ENCODE measurements around the gene NDUFA3. TPM values are rescaled to one million over a fixed set of nuclear protein-coding genes. Genes with fewer than 3 reads are reported as not detected.

The NDUFA3 gene
- 100 to 1,000 TPM in 1 of 4 donors, 10 to 100 TPM in 3; 40.6 to 156 (median 45.7) TPM for total RNA-seq

- peak; percentile 96 to 99 (median 97) for DNase-seq
- H3K4me1 ChIP-seq, result peaks cover 0 to 17% (median 7%) of the 10 kb centered on the region in 4 donors
- H3K9me3 ChIP-seq, result no peaks in the 10 kb centered on the region
- H3K27me3 ChIP-seq, result no peaks in the 10 kb centered on the region
- TF ChIP-seq CTCF (IDR thresholded peaks at IDR 0.05) (no peak), POLR2A (IDR thresholded peaks at IDR 0.05) (peak; percentile 73 to 75)
- H3K27ac ChIP-seq, result peak within 1 kb of the TSS; percentile 56 to 81 (median 66)
- peaks cover 0 to 24% (median 0%) of the 10 kb centered on the region in 3 donors for H3K36me3 ChIP-seq
- H3K4me3 ChIP-seq, result peak within 1 kb of the TSS; percentile 63 to 92 (median 83)
Measured at GRCh38 chr19:54102421-54103169, at the start of gene NDUFA3. Gene NDUFA3 (plus strand): TSS chr19:54102855. CDS start chr19:54102879, 24 bp downstream.

- Histone ChIP-seq H3K36me3 (no peaks in the 10 kb centered on the region), H3K27ac (no peak overlapping the region), H3K4me1 (no peaks in the 10 kb centered on the region), H3K9me3 (no peaks in the 10 kb centered on the region), H3K4me3 (no peak overlapping the region), H3K27me3 (no peaks in the 10 kb centered on the region)
- TF ChIP-seq POLR2A (IDR thresholded peaks at IDR 0.05) (no peak), CTCF (IDR thresholded peaks at IDR 0.05) (no peak)
- no peak for DNase-seq
Measured at GRCh38 chr19:54062643-54063042, 40.0 kb upstream of the NDUFA3 start.

GRCh38 chr19:54063350-54064116 is 39.1 kb upstream of the NDUFA3 start, which contains the start of gene VSTM1:
Gene VSTM1 (minus strand): TSS chr19:54063897. CDS start chr19:54063777, 120 bp downstream.
- H3K9me3 ChIP-seq, result no peaks in the 10 kb centered on the region
- no peak for DNase-seq
- H3K27me3 ChIP-seq, result no peaks in the 10 kb centered on the region
- H3K4me3 ChIP-seq, result no peak within 1 kb of the TSS
- H3K27ac ChIP-seq, result no peak within 1 kb of the TSS
- H3K36me3 ChIP-seq, result no peaks in the 10 kb centered on the region
- TF ChIP-seq CTCF (IDR thresholded peaks at IDR 0.05) (no peak), POLR2A (IDR thresholded peaks at IDR 0.05) (no peak)
- H3K4me1 ChIP-seq, result no peaks in the 10 kb centered on the region

GRCh38 chr19:54069470-54069869 is 33.2 kb upstream of the NDUFA3 start:
- TF ChIP-seq POLR2A (IDR thresholded peaks at IDR 0.05) (no peak), CTCF (IDR thresholded peaks at IDR 0.05) (no peak)
- no peak for DNase-seq
- Histone ChIP-seq H3K4me3 (no peak overlapping the region), H3K27me3 (no peaks in the 10 kb centered on the region), H3K27ac (no peak overlapping the region), H3K36me3 (no peaks in the 10 kb centered on the region), H3K4me1 (no peaks in the 10 kb centered on the region), H3K9me3 (peaks cover 0 to 6% (median 0%) of the 10 kb centered on the region in 4 donors)

GRCh38 chr19:54073829-54074228 is 28.8 kb upstream of the NDUFA3 start:
- Histone ChIP-seq H3K27ac (no peak overlapping the region), H3K4me3 (no peak overlapping the region), H3K36me3 (no peaks in the 10 kb centered on the region), H3K27me3 (no peaks in the 10 kb centered on the region), H3K4me1 (no peaks in the 10 kb centered on the region), H3K9me3 (peaks cover 0 to 6% (median 0%) of the 10 kb centered on the region in 4 donors)
- no peak for TF ChIP-seq CTCF (IDR thresholded peaks at IDR 0.05)
- no peak for TF ChIP-seq POLR2A (IDR thresholded peaks at IDR 0.05)
- no peak for DNase-seq

Data from Peyer's patch (tissue), 4 donors.